ENCODE results near the gene C12orf42. TPM values are rescaled to one million over a fixed set of nuclear protein-coding genes. Genes with fewer than 3 reads are reported as not detected.

C12orf42 gene
- total RNA-seq (2014; rRNA removed; shearing (Covaris generic)) = 0.16 TPM in 1 of 2 replicates, not detected in the other

GRCh38 chr12:103495469-103496456, at the start of gene C12orf42:
Gene C12orf42, minus strand, starts transcription at chr12:103495968. Its CDS starts 17,542 bp downstream, at chr12:103478426.
- peak; percentile 38 for DNase-seq (ENCODE audit: low spot score)

DNA sequence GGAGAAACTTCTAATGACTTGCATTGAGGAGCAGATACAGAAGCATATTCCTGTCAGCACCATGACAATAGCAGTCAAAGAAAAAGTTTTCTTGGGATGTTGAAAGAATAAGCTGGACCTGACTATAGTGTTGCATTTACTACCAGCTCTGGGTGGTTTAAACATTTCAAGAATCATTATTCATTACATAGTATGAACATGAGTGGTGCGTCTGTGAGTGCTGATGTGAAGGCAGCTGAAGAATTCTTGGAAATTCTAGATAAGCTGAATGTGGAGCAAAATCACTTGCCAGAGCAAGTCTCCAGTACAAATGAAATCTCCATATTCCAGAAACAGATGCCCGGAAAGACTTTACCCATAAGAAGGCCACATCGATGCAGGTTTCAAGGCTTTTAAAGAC, 46.3 kb upstream of the C12orf42 start:
- DNase-seq (ENCODE audit: low spot score) = no peak

GRCh38 chr12:103540319-103540718, 44.6 kb upstream of the C12orf42 start:
- no peak for DNase-seq (ENCODE audit: low spot score)

DNA sequence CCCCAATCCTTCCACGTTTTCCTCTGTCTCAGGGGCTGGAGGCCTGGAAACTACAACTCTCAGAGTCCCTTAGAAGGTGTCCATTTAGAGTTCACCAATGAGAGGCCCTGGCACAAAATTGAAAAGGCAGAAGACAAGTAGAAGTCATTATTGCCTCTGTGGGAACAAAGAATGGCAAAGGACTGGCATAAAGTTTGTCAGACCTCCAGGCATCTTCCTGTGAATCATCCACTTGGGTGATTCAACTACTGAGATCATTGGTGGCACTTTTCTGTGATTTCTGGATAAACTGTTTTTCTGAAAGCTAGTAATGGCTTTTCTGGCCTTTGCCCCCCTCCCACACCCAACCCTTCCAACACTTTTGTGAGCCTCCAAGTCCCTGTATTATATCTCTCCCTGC, 42.6 kb upstream of the C12orf42 start:
- no peak for DNase-seq (ENCODE audit: low spot score)

GRCh38 chr12:103530307-103531066, 34.7 kb upstream of the C12orf42 start:
- DNase-seq (ENCODE audit: low spot score) = no peak

GRCh38 chr12:103529306-103529705, 33.5 kb upstream of the C12orf42 start:
- no peak for DNase-seq (ENCODE audit: low spot score)

- DNase-seq (ENCODE audit: low spot score) = no peak
These were observed 28.6 kb upstream of the C12orf42 start for GRCh38 chr12:103524238-103524875.

DNA sequence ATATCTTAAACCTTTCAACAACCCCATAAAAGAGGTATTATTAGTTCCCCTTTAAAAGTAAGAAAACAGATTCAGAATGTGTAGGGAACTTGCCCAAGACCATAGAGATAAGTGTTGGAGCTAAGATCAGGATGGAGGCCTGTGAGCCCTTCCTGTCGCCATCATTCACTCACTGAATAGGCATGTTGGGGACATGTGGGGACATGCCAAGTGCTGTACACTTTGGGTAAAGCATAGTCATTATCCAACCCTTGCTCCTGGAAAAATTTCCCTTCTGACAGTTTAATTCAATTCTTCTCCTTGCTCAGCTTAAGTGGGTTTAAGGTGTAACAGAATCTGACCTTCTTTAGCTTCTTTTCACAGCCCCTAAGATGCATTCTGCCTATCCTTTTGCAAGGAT, 28.0 kb upstream of the C12orf42 start:
- no peak for DNase-seq (ENCODE audit: low spot score)

- DNase-seq (ENCODE audit: low spot score) = no peak
These were observed 25.0 kb upstream of the C12orf42 start for GRCh38 chr12:103520686-103521215.

GRCh38 chr12:103519632-103520031, 23.9 kb upstream of the C12orf42 start:
- no peak for DNase-seq (ENCODE audit: low spot score)

DNA sequence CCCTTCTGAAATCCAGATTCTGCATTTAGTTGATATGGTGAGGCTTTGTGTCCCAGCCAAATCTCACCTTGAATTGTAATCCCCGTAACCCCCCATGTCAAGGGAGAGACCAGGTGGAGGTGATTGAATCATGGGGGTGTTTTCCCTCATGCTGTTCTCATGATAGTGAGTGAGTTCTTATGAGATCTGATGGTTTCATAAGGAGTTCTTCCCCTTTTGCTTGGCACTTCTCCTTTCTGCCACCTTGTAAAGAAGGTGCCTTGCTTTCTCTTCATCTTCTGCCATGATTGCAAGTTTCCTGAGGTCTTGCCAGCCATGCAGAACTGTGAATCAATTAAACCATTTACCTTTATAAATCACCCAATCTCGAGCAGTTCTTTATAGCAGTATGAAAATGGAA, 23.1 kb upstream of the C12orf42 start:
- no peak for DNase-seq (ENCODE audit: low spot score)

GRCh38 chr12:103517161-103517560, 21.4 kb upstream of the C12orf42 start:
- DNase-seq (ENCODE audit: low spot score) = no peak

- no peak for DNase-seq (ENCODE audit: low spot score)
These were observed 19.6 kb upstream of the C12orf42 start for GRCh38 chr12:103515341-103515740.

GRCh38 chr12:103513875-103514274, 18.1 kb upstream of the C12orf42 start:
- DNase-seq (ENCODE audit: low spot score) = no peak

DNA sequence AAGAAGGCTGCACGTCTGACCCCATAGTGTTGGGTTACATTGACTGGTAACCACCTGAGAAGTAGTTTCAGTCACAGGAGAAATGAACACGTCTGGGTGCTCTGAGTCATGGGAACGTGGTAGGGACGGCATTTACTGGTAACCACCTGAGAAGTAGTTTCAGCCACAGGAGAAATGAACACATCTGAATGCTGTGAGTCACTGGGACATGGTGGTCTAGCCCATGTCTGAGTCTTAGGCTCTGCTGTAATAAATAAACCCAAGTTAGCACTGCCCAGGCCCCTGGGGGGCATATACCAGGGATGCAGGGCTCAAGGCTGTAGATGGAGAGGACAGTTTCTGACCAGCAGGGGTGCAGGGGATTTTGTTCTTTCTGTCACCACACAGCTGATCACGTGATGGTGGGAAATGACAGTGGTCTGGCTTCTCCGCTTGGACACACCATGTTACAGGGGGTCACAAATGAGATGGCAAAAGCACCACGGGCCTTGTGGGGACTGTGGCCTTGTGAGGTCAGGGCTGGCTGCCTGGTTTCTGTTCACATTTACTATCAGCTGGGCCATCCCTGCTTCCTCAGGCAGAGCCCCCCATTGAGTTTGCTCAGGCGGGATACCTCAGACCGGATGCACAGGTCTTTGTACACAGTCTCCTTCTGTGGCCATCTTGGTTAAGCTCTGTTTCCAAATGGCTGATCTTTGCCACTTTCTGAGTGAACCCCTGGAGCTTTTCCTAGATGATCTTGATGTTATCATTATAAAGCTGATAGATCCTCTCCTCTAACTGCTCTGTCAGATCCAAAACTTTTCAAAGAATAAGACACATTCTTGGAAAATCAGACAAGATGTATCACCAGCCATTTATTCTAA, 9.8 kb upstream of the C12orf42 start:
- DNase-seq (ENCODE audit: low spot score) = no peak

DNA sequence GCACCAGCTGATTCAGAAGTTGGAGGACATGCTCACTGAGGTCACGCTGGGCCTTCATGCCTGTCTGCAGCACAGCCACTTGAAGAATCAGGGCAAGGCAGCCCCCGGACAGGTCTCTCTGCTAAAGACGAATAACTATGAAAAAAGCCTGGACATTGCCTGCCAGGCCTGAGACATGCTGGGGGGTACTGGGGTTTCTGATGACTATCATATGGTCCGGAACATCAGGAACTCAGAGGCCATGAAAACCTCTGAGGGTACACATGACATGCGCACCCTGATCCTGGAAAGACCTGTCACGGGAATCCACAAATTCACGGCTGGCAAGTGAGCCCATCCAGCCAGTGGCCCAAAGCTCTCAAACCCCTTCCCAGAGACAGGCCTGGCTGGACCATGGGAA, 8.8 kb upstream of the C12orf42 start:
- DNase-seq (ENCODE audit: low spot score) = no peak

GRCh38 chr12:103503546-103504480, 8.0 kb upstream of the C12orf42 start:
- DNase-seq (ENCODE audit: low spot score) = peak; percentile 70

- DNase-seq (ENCODE audit: low spot score) = no peak
These were observed 5.7 kb upstream of the C12orf42 start for GRCh38 chr12:103501447-103501846.

- no peak for DNase-seq (ENCODE audit: low spot score)
These were observed 3.8 kb upstream of the C12orf42 start for GRCh38 chr12:103499571-103499970.

DNA sequence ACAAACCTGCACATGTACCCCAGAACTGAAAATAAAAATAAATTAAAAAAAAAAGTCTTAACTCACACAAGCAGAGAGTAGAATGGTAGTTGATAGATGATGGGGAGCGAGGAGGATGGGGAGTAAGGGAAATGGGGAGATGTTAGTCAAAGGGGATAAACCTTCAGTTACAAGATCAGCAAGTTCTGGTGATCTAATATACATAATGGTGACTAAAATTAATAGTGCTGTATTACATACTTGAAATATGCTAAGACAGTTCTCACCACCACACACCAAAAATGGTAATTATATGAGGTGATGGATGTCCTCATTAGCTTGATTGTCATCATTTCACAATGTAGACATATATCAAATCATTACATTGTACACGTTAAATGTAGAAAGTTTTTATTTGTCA, 3.2 kb upstream of the C12orf42 start:
- DNase-seq (ENCODE audit: low spot score) = no peak

Data from HT-29 (cell line).